HG03457 (cell line): ENCODE measurements around the gene KLRF1.

ENCODE experiments used
- ATAC-seq: cut with Tn5 transposase; IDR thresholded peaks from one replicate; pipeline ENCODE4 v1.9.1; 2021; ENCODE audit warnings: moderate number of reproducible peaks; ENCODE audit not compliant: unreplicated experiment

The KLRF1 gene

DNA sequence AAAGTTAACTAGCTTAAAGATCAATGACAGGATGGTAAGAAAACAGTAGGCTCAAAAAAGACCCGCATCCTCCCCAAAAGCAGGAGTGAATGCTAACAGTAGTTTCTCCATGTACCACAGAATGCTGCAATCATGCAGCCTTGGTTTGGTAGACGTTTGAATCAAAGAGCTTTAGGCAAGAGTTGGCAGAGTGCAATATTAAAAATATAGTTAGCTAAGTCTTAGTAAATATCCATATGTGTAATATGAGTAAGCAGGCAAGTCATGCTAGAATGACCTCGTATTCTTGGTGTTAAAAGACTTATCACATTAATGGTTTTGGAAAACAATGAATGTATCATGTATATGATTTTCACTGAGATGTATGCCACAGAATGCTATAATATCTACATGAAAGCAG is 18.8 kb upstream of the KLRF1 start:
- ATAC-seq: no peak

DNA sequence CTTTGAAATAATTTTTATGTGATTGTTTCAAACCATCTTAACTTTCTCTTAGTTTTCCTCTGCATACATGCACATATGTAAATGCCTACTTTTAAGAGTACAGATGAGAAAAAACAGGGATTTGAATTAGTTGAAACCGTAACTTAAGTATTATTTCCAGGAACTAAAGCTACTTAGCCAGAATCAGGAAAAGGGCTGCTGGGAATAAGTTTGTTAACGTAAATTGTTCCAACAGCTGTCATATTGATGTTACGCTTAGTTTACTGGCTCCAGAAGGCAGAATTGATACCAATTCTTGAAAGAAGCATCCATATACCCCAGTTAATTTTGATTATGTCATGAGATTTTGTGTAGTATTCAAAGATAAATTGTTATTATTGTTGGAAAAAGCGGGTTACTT is 17.9 kb upstream of the KLRF1 start:
- no peak for ATAC-seq

DNA sequence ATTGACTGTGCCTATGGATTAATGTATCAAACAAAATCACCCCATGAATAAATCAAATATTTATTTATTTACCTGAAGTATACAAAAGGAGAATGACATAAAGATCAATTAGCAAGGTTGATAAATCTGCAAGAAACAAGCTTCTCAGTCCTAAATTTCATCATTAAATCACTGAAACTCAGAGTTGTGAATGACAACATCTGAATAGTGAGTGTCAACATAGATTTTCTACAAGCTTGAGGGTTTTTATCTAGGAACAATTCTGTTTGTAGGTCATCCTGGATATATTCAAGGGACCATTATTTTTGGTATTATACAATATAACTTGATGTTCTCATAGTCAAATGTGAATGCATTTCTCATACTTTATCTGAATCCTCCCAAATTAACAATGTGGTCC is 17.4 kb upstream of the KLRF1 start:
- no peak for ATAC-seq

DNA sequence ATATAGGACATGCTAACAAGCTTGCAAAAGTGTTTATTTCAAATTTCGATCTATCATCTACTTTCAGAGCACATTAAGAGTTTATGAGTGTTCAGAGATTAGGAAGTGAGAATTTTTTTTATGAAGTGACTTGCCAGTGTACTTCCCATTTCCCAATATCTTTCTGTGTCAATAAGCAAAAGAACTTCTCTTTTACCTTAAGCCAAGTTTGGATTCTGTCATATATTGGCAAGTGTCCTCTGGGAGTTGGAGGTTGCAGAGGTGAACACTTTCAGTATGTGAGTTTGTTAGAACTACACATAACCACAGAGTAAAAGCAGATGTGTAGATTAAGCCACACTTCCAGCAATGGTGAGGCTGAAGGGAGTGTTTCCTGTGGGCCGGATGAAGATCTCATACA is 16.6 kb upstream of the KLRF1 start:
- no peak for ATAC-seq

DNA sequence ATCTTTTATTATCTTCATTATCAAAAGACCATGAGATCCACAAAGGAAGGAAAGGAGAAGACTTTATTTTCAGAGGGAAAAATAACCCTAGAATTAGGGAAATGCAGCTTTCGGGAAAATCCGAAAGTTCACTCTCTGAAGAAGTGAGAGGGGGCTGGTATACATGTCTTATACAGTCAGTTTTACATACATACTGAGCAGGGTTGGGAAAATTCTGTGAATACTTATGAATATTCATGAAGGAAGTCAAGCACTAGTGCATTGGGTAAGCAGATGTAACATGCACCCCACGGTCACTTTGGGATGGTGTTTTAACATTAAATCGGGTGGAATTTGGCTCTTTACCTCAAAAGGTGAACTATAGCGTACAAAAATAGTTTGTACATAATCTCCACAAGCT is 15.7 kb upstream of the KLRF1 start:
- no peak for ATAC-seq

DNA sequence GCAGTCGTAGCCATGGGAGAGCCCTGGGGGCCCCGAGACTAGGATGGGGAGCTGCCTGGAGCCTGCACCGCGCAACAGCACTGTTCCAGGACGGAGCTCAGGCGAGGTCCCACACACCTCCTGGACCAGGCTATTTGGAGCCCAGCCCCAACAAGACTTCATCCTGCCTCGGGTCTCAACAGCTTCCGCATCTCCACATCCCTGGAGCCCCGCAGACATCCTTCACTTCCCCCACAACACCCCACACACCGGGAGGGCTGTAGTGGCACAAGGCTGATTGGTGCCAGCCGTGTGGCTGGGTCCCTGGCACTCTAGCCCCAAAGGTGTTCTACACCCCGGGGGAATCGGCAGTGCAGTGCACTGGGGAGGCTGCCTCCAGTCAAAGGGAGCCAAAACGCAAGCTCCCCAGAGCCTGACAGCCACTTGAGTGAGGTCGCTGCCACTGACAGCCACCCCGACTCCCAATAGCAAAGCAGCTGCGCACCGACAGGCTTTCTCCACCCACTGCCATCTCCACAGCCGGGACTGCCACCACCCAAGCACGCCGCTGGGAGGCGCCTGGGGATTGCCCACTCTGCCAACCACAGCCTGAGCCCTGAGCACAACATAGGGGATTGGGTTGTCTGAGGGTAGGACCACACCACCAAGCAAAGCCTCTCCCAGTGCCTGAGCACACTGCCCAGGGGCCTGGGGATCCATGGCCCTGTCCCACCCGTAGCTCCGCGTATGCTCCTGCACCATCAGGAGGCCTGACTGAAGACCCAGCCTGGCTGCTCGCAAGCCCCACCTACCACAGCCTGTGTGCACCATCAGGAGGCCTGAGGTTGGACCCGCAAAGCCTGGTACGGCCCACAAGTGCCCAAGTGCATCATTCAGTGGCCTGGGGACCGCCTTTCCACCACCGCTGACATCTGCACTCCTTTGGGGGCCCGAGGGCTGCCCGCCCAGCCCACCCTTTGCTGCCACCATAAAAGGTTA is 13.2 kb upstream of the KLRF1 start:
- ATAC-seq: peak; percentile 74

DNA sequence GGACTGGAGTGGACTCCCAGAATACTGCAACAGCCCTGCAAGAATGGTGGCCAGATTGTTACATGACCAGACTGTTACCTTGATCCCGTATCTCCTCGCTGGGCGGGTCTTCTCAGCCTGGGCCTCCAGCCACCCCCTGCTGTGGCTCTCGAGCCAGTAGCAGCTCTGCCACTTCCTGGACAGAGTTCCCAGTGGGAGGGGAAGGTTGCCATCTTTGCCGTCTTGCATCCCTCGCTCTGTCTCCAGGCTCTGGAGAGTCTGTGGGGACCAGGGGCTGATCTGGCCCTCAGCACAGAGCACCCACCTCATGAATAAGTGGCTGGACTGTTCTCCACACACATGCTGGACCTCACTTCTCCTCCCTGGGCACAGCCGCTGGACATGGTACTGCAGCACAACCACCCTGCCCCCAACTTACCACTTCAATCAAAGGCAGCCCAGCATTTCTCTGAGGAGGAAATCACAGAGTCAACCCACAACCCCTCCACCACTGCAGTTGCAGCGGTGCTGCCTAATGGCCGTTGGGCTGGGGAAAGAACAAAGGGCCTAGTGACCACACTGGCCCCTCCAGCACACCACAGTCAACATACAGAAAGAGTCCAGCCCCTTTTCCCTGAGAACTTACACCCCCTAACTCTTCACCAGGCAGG is 6.9 kb upstream of the KLRF1 start:
- no peak for ATAC-seq

DNA sequence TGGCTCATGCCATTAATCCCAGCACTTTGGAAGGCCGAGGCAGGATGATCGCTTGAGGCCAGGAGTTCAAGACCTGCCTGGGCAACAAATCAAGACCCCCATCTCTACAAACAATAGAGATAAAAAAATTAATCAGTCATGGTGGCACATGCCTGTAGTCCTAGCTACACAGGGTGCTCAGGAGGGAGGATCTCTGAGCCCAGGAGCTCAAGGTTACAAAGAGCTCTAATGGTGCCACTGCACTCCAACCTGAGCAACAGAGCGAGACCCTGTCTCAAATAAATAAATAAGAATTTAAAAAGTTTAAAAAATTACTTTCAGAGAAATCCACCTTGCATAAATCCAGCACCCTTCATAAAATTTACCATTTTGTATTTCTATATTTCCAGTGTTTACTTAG is 2.2 kb downstream of the KLRF1 start:
- no peak for ATAC-seq

DNA sequence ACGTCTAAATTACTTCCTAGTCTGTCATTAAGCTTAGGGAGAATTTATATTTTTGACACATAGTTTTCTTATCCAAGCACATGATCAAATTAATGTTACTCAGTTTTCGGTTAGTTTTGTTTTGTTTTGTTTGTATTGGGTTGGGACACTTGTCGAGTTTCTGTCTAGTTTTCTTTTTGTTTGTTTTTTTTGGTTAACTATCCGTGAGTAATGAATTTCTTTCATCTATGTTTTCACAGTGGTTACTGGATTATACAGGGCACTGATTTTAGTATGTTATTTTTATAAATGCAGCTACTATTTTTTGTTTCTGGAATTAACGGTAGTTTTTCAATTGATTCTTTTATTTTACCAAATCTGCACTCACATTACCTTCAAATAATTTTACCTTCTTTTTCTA is 2.7 kb downstream of the KLRF1 start:
- no peak for ATAC-seq

DNA sequence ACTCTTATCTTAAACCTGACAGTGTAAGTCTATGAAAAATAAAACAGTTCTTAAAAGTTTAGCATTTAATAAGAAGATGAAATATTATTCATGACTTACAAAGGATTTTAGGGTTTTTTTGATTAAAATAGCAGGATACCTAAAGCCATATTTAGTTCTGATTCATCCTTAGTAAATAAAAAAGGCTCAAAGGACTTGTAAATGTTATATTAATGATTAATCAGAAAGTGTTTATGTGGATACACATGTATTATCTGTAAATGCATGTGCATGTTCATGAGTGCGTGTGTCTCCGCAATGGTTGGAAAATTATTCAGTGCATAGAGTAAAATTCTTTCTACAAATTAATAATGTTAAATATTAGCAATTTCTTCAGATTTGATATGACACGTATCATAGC is 4.4 kb downstream of the KLRF1 start:
- no peak for ATAC-seq

DNA sequence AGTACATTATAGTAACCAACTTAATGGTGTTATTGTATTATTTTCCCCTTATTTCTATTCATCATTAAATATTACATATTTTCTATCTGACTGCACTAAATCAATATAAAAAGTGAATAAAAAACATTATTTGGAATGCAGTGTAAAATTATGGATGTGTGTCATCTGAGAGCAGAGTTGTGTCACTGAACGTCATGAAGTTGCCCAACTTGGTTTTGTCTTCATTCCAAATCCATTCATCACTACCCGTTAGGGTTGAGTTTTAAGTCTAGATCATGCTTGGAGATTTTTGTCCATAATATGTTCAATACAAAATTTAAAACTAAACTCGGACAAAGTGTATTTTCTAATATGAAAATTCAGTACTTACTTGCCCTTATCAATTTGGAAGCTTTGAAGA is 16.1 kb downstream of the KLRF1 start:
- ATAC-seq: no peak

DNA sequence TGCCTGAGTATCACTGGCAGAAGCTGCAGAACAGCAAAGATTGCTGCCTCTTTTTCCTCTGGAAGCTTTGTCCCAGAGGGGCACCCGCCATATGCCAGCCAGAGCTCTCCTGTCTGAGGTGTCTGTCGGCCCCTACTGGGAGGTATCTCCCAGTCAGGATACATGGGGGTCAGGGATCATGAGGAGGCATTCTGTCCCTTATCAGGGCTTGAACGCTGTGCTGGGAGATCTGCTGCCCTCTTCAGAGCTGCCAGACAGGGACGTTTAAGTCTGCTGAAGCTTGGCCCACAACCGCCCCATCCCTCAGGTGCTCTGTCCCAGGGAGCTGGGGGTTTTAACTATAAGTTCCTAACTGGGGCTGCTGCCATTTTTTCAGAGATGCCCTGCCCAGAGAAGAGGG is 21.6 kb downstream of the KLRF1 start:
- ATAC-seq: no peak

DNA sequence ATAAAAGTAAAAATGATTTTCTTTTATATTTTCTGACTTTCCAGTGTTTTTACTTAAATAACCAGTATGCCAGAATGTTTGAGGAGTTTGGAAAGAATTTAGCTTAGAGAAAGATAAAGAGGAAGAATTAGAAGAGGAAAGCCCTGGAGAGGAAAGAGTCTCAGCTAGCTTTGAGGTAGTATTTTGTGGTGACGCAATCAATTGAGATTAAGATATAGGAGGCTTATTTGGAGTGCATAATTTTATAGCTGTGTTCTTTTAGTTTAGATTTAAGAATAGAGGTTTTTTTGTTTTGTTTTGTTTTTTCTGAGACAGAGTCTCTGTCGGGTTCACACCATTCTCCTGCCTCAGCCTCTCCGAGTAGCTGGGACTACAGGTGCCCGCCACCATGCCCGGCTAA is 23.8 kb downstream of the KLRF1 start:
- no peak for ATAC-seq

DNA sequence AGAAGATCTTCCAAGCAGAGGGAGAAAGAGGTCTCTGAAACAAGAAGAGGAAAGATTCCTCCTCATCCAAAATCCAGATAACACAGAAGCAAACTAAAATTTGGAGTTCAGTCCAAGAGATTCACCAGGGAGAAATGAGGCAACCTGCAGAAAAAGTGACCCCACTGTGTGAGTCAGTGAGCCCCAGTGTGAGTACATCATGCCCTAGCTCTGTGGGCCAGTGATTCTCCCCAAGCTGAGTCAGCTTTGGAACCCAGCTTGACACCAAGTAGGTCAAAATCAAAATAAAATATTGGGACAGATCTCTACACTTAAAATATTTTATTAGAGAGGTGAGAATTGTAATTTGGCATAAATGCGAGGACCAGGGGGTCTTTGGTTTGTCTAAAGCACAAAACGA is 24.6 kb downstream of the KLRF1 start:
- ATAC-seq: no peak

DNA sequence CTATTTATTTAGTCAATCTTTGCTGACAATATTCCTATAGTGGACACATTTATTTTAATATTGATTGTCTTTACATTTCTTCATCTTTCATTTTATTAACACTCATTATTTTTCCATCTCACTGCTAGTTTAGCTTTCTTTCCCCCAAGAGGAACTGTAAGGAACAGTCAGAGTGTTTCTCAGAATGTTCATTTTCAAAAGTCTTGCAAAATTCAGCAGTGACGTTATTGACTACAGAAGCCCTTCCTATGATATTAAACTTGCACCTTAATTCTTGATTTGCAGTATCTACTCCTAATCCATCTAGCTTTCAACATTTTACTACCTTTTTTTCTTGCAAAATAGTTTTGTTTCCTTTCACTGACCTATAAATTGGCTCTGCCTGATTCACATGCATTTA is 28.9 kb downstream of the KLRF1 start:
- ATAC-seq: no peak

DNA sequence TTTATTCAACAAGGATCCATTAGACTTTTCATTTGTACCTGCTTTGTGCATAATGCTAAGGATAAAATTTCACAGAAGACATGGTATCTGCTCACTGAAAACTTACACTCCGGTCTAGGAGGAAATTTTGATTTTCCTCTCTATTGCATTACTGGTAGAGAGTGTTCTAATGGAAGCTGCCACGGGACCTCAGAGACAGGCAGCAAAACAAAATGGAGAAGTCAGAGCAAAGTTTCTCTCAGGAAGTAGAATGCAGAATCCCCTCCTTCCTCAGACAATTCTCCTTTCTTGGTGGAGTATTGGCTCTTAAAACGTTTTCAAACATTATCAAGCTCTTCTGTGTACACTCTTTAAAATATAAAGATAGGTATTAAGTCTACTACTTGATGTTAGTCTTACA is 29.6 kb downstream of the KLRF1 start:
- ATAC-seq: no peak

DNA sequence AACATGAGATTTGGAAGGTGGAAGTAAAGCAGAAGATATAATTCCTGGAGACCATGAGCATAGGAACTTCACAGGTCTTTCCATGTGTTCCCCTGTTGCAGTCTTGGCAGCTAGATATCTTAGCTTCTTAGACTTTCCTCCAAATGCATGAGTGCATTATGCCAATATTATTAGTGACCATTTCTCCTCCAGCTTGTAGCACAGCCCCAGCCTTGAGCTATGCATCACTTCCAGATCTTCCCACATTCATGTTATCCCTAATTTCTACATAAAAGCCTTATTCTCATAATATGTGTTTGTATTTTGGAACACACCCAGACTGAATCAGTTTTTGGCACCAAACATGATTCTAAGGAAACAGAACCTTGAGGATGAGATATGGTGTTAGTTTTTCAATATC is 30.9 kb downstream of the KLRF1 start:
- ATAC-seq: no peak

DNA sequence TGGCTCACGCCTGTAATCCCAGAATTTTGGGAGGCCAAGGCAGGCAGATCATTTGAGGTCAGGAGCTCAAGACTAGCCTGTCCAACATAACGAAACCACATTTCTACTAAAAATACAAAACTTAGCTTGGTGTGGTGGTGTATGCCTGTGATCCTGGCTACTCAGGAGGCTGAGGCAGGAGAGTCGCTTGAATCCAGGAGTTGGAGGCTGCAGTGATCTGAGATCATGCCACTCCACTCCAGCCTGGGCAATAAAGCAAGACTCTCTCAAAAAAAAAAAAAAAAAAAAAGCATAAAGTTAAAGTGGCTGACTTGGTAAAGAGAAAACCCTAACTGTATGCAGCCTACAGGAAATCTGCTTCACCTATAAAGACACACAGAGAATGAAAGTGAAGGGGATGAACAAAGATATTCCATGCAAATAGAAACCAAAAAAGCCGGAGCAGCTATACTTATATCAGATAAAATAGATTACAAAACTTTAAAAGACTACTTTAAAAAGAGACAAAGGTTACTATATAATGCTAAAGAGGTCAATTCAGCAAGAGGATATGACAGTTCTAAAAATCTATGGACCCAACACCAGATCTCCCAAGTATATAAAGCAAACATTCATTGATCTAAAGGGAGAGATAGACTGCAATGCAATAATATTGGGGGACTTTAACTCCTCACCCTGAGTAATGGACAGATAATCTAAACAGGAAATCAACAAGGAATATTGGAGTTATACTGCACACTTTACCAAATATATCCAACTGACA is 37.8 kb downstream of the KLRF1 start:
- no peak for ATAC-seq

DNA sequence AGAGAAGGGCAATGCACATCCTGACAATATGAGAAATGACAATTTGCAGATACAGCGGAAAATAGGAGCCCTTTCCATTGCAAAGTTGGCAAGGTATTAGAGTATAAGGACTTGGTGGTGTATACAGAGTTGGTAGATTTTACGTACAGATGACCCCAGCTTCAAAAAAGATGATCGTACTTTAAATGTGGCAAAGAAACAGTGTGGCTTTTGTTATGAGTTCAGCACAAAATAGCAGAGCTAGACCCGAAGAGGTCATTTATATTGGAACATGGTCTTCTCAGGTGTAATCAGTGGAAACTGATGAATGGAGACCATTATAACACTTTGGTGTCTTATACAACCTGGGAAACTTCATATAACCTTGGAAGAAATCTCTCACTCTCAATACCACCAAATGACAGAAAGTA is 39.6 kb downstream of the KLRF1 start:
- ATAC-seq: no peak

DNA sequence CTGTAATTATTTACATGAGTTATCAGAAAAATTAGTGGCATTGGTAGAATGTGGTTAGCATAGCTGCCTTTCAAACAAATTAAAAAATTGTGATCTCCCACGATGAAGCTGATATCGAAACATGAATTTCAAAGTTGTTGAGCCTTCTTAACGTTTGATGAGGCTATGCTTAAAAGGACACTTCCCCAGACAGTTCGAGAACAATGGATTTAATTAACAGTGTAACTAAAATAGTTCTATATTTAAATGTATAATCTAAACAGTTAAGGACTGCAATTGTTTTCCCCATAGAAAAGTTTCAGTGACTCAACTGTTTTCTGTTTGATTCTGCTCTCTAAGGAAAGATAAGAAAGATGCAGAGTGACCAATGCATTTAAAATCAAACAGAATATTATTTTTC is 40.2 kb downstream of the KLRF1 start:
- no peak for ATAC-seq

DNA sequence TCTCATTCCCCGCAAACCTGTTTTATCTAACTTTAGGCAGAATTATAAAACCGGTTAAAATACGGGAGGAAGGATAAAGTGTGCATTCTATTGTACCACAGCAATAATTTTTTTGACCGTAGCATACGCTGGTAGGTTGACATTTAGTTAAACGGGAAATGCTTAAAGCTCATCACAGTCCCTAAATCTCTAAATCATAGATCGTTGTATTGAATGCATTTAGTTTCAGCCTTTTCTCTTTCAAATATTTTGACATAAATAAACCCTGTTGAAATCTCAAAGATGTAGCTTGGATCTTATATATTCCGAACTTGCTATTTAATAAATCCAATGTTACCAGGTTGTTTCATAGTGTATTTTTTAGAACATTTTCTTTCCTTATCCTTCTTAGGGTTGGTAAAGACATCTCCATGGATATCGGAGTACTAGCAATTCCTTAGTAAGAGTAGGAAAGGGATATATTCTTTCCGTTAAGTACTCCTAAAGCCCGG is 41.1 kb downstream of the KLRF1 start:
- no peak for ATAC-seq

DNA sequence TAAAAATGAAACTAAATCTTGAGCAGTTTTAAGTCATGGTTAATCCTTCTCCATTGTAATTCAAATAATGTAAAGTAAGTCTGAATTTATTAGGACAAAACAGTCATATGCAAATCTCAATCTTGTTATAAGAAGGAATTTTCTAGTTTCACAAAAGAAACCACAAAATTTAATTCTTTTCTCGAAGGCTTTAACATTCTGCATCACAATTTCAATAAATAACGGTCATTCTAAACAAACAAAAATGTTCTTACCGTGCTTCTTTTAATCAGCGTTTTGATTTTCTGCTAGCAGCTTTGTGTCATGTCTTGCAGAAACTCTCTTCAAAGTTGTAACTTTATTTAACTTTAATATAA is 41.6 kb downstream of the KLRF1 start:
- ATAC-seq: no peak
